HEK293 (cell line): ENCODE data around the gene ABCB11.

Experiments
- CTCF ChIA-PET: fragments of 350-600 bp; formaldehyde crosslinking; extraction: SDS; loops from one replicate; lab custom pipeline; 2021; ENCODE audit warnings: antibody characterized with exemption; lab: Yijun Ruan, JAX
- POLR2A ChIA-PET: fragments of 300-600 bp; formaldehyde crosslinking; extraction: SDS; loops from one replicate; lab custom pipeline; 2020; ENCODE audit warnings: antibody characterized with exemption, inconsistent platforms; lab: Yijun Ruan, JAX
- H3K27ac ChIP-seq: fragments of 200-500 bp; sonication (Bioruptor generic); 2 replicates; pipeline ENCODE4 v1.5.1; 2014; ENCODE audit warnings: low read depth, low read length, control low read depth, inconsistent platforms; ENCODE audit errors: extremely low read depth
- H3K36me3 ChIP-seq, 2 experiments: fragments of 200-500 bp in 1 of 2; sonication (Bioruptor generic) in 1 of 2; 1 replicate in 1 of 2; 2 replicates in 1 of 2; pipeline ENCODE4 v1.5.1; 2014 to 2017; ENCODE audit warnings: inconsistent platforms in 2 of 2, low read length in 2 of 2; ENCODE audit not compliant: control insufficient read depth in 2 of 2, insufficient read depth in 1 of 2
- H3K4me1 ChIP-seq: fragments of 200-500 bp; sonication (Bioruptor generic); 2 replicates; pipeline ENCODE4 v1.5.1; 2014; ENCODE audit warnings: mild to moderate bottlenecking, low read length, inconsistent platforms; ENCODE audit not compliant: control insufficient read depth, insufficient read depth
- H3K4me3 ChIP-seq: 2 replicates; pipeline ENCODE4 v1.5.1; 2011; ENCODE audit warnings: low read depth, mild to moderate bottlenecking, control low read depth, low read length, moderate library complexity
- H3K9me3 ChIP-seq: fragments of 200-500 bp; sonication (Bioruptor generic); 2 replicates; pipeline ENCODE4 v1.5.1; 2014; ENCODE audit warnings: low read depth, low read length, inconsistent platforms; ENCODE audit not compliant: control insufficient read depth, insufficient read depth
- GFI1B ChIP-seq: fragments of 450-650 bp; formaldehyde crosslinking; IDR thresholded peaks from 2 replicates; pipeline ENCODE4 v1.5.1; 2016; ENCODE audit warnings: missing biosample characterization, missing genetic modification characterization
- GLIS2 ChIP-seq: fragments of 450-650 bp; formaldehyde crosslinking; IDR thresholded peaks from 2 replicates; pipeline ENCODE4 v1.5.1; 2016; ENCODE audit warnings: missing biosample characterization, missing genetic modification characterization
- KLF7 ChIP-seq: fragments of 450-650 bp; formaldehyde crosslinking; IDR thresholded peaks from 2 replicates; pipeline ENCODE4 v1.5.1; 2016; ENCODE audit warnings: missing biosample characterization, missing genetic modification characterization, borderline replicate concordance
- MEIS1 ChIP-seq: sonication (generic); formaldehyde crosslinking; IDR thresholded peaks from 2 replicates; pipeline ENCODE4 v1.8.1; 2022; ENCODE audit warnings: missing genetic modification reagents, mild to moderate bottlenecking, borderline replicate concordance
- REST ChIP-seq: fragments of 450-650 bp; formaldehyde crosslinking; IDR thresholded peaks from 2 replicates; pipeline ENCODE4 v1.5.1; 2016; ENCODE audit warnings: missing biosample characterization, missing genetic modification characterization
- TRIM28 ChIP-seq: IDR thresholded peaks from 2 replicates; pipeline ENCODE4 v1.6.1; 2011; ENCODE audit warnings: low read length, control low read depth, borderline replicate concordance
- ZFP37 ChIP-seq: fragments of 450-650 bp; formaldehyde crosslinking; IDR thresholded peaks from 2 replicates; pipeline ENCODE4 v1.5.1; 2016; ENCODE audit warnings: missing biosample characterization, missing genetic modification characterization
- ZNF155 ChIP-seq: fragments of 450-650 bp; formaldehyde crosslinking; IDR thresholded peaks from 2 replicates; pipeline ENCODE4 v1.5.1; 2016; ENCODE audit warnings: missing biosample characterization, missing genetic modification characterization
- ZNF157 ChIP-seq: fragments of 450-650 bp; formaldehyde crosslinking; IDR thresholded peaks from 2 replicates; pipeline ENCODE4 v1.5.1; 2016; ENCODE audit warnings: missing biosample characterization, missing genetic modification characterization
- ZNF175 ChIP-seq: fragments of 450-650 bp; formaldehyde crosslinking; IDR thresholded peaks from 2 replicates; pipeline ENCODE4 v1.5.1; 2016; ENCODE audit warnings: missing biosample characterization, missing genetic modification characterization
- ZNF221 ChIP-seq: fragments of 450-650 bp; formaldehyde crosslinking; IDR thresholded peaks from 2 replicates; pipeline ENCODE4 v1.5.1; 2017; ENCODE audit warnings: missing biosample characterization, missing genetic modification characterization, borderline replicate concordance
- ZNF37A ChIP-seq: fragments of 450-650 bp; IDR thresholded peaks from 2 replicates; pipeline ENCODE4 v1.5.1; 2018; ENCODE audit warnings: missing biosample characterization, missing genetic modification characterization
- ZNF449 ChIP-seq: fragments of 450-650 bp; formaldehyde crosslinking; IDR thresholded peaks from 2 replicates; pipeline ENCODE4 v1.5.1; 2017; ENCODE audit warnings: missing biosample characterization, mild to moderate bottlenecking, missing genetic modification characterization, moderate library complexity
- ZNF473 ChIP-seq: fragments of 450-650 bp; formaldehyde crosslinking; IDR thresholded peaks from 2 replicates; pipeline ENCODE4 v1.5.1; 2017; ENCODE audit warnings: missing biosample characterization, missing genetic modification characterization
- ZSCAN23 ChIP-seq: fragments of 450-650 bp; formaldehyde crosslinking; IDR thresholded peaks from 2 replicates; pipeline ENCODE4 v1.5.1; 2016; ENCODE audit warnings: missing biosample characterization, missing genetic modification characterization
- ZXDB ChIP-seq: fragments of 450-650 bp; formaldehyde crosslinking; IDR thresholded peaks from 2 replicates; pipeline ENCODE4 v1.5.1; 2016; ENCODE audit warnings: missing biosample characterization, missing genetic modification characterization
- TF ChIP-seq, protein P1 (sequence below): fragments of 450-650 bp; formaldehyde crosslinking; IDR thresholded peaks from 2 replicates; pipeline ENCODE4 v1.5.1; 2016; ENCODE audit warnings: missing biosample characterization, missing genetic modification characterization
- TF ChIP-seq, protein P2 (sequence below): fragments of 450-650 bp; formaldehyde crosslinking; IDR thresholded peaks from 2 replicates; pipeline ENCODE4 v1.5.1; 2017; ENCODE audit warnings: missing biosample characterization, missing genetic modification characterization
- TF ChIP-seq, protein P3 (sequence below): fragments of 450-650 bp; formaldehyde crosslinking; conservative IDR thresholded peaks from 2 replicates; pipeline ENCODE4 v1.5.1; 2016; ENCODE audit warnings: low read depth, missing biosample characterization, missing genetic modification characterization

Gene ABCB11

DNA sequence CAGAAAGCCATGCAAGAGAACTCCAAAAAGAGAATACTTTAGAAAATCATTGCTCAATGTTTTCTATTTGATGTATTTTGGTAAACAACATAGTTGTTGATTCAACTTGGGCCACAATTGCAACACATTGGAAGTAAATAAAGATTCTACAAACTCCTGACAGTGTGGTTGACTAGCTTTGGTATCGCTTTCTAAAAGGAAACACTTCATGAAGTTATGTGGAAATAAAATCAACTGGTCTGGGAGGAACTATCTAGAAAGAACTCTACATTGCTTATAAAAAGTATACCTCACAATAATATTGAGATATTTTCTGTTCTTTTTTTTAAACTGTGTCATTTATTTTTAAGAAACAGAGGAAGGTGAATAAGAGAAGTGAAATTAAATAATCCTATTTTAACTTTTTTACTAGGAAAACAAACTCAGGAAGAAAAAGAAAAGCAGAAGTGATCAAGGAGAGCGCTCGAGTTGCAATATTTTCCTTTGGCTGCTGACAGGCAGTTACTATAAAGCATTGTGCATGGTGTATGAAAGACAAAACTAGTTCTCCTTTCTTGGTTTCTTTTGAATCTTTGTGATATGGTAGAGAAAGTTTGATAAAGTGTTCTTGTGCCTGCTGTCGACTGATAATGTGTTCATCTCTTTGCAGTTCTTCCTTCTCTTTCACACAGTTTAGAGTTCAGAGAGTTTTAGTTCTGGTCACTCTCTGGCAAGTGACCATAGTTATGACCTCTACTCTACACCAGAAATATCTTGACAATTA lies 41.2 kb upstream of the ABCB11 start:
- ChIA-PET POLR2A (no interaction called here), CTCF (interaction anchor here (0.6 to 1.1 kb wide), 2 partner anchors 16 to 325 kb away, joined by 3 read pairs; no protein-coding TSS in a partner anchor)
- Histone ChIP-seq H3K4me1 (no peaks in the 10 kb centered on the region), H3K36me3 (no peaks in the 10 kb centered on the region), H3K4me3 (no peak overlapping the region), H3K27ac (no peak overlapping the region), H3K9me3 (no peaks in the 10 kb centered on the region)
- TF ChIP-seq ZNF157 (tag by site-specific recombination), result no peak
- TF ChIP-seq MEIS1 (CRISPR knock-in tag), result no peak
- no peak for TF ChIP-seq REST (tag by site-specific recombination)
- TF ChIP-seq TRIM28, result no peak
- no peak for TF ChIP-seq ZXDB (tag by site-specific recombination)
- TF ChIP-seq ZNF37A, result no peak
- no peak for TF ChIP-seq ZNF155 (tag by site-specific recombination)
- no peak for TF ChIP-seq KLF7 (tag by site-specific recombination)
- no peak for TF ChIP-seq ZSCAN23 (tag by site-specific recombination)
- no peak for TF ChIP-seq ZNF175 (tag by site-specific recombination)
- TF ChIP-seq, protein P1, sequence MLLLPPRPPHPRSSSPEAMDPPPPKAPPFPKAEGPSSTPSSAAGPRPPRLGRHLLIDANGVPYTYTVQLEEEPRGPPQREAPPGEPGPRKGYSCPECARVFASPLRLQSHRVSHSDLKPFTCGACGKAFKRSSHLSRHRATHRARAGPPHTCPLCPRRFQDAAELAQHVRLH (tag by site-specific recombination), result no peak
- TF ChIP-seq ZFP37 (tag by site-specific recombination), result no peak

- no peak overlapping the region for H3K4me3 ChIP-seq
- ChIA-PET CTCF (interaction anchor here (0.6 to 1.1 kb wide), 3 partner anchors 15 to 326 kb away, joined by 3 to 4 read pairs (median 3); no protein-coding TSS in a partner anchor), POLR2A (no interaction called here)
- no peaks in the 10 kb centered on the region for H3K9me3 ChIP-seq
- H3K4me1 ChIP-seq, result no peaks in the 10 kb centered on the region
- no peaks in the 10 kb centered on the region for H3K36me3 ChIP-seq
- H3K27ac ChIP-seq, result no peak overlapping the region
- no peak for TF ChIP-seq ZNF473
- TF ChIP-seq, protein P2, sequence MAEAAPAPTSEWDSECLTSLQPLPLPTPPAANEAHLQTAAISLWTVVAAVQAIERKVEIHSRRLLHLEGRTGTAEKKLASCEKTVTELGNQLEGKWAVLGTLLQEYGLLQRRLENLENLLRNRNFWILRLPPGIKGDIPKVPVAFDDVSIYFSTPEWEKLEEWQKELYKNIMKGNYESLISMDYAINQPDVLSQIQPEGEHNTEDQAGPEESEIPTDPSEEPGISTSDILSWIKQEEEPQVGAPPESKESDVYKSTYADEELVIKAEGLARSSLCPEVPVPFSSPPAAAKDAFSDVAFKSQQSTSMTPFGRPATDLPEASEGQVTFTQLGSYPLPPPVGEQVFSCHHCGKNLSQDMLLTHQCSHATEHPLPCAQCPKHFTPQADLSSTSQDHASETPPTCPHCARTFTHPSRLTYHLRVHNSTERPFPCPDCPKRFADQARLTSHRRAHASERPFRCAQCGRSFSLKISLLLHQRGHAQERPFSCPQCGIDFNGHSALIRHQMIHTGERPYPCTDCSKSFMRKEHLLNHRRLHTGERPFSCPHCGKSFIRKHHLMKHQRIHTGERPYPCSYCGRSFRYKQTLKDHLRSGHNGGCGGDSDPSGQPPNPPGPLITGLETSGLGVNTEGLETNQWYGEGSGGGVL, result no peak
- TF ChIP-seq GFI1B (tag by site-specific recombination), result no peak
- no peak for TF ChIP-seq ZNF449 (tag by site-specific recombination)
- TF ChIP-seq GLIS2, result no peak
- TF ChIP-seq, protein P3, sequence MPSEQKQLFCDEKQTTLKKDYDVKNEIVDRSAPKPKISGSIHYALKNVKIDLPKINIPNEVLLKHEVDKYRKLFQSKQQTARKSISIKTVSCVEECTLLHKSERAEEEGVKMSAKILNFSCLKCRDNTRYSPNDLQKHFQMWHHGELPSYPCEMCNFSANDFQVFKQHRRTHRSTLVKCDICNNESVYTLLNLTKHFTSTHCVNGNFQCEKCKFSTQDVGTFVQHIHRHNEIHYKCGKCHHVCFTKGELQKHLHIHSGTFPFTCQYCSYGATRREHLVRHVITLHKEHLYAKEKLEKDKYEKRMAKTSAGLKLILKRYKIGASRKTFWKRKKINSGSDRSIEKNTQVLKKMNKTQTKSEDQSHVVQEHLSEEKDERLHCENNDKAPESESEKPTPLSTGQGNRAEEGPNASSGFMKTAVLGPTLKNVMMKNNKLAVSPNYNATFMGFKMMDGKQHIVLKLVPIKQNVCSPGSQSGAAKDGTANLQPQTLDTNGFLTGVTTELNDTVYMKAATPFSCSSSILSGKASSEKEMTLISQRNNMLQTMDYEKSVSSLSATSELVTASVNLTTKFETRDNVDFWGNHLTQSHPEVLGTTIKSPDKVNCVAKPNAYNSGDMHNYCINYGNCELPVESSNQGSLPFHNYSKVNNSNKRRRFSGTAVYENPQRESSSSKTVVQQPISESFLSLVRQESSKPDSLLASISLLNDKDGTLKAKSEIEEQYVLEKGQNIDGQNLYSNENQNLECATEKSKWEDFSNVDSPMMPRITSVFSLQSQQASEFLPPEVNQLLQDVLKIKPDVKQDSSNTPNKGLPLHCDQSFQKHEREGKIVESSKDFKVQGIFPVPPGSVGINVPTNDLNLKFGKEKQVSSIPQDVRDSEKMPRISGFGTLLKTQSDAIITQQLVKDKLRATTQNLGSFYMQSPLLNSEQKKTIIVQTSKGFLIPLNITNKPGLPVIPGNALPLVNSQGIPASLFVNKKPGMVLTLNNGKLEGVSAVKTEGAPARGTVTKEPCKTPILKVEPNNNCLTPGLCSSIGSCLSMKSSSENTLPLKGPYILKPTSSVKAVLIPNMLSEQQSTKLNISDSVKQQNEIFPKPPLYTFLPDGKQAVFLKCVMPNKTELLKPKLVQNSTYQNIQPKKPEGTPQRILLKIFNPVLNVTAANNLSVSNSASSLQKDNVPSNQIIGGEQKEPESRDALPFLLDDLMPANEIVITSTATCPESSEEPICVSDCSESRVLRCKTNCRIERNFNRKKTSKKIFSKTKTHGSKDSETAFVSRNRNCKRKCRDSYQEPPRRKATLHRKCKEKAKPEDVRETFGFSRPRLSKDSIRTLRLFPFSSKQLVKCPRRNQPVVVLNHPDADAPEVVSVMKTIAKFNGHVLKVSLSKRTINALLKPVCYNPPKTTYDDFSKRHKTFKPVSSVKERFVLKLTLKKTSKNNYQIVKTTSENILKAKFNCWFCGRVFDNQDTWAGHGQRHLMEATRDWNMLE (tag by site-specific recombination), result no peak
- TF ChIP-seq MEIS1 (CRISPR knock-in tag), result no peak
- no peak for TF ChIP-seq ZNF221 (tag by site-specific recombination)
These were observed 40.3 kb upstream of the ABCB11 start for GRCh38 chr2:169071455-169071854.
